GM13976 (cell line): ENCODE data around the gene GOLGA5.

Experiments
- DNase-seq: peaks from one replicate; pipeline ENCODE4 v3.0.0; 2012; ENCODE audit warnings: low spot score
- CTCF ChIP-seq: IDR thresholded peaks from 2 replicates; pipeline ENCODE4 v1.5.1; 2012; ENCODE audit warnings: borderline replicate concordance, mild to moderate bottlenecking; ENCODE audit not compliant: insufficient read depth; ENCODE audit errors: extremely low read depth, missing control alignments, control extremely low read depth
- in situ Hi-C: fragments of 300-500 bp; cut with MboI; formaldehyde crosslinking; loops from one replicate; pipeline ENCODE4 v1.12.0; 2022; ENCODE audit warnings: low sequenced_read_pairs, mixed read lengths, inconsistent platforms; ENCODE audit not compliant: unreplicated experiment

Gene GOLGA5

GRCh38 chr14:92753250-92753649 lies 40.9 kb upstream of the GOLGA5 start:
- no peak for TF ChIP-seq CTCF
- no peak for DNase-seq
- in situ Hi-C loops = no loop called here

- TF ChIP-seq CTCF = no peak
- in situ Hi-C loops = no loop called here
- DNase-seq = no peak
Observed at GRCh38 chr14:92754966-92755365, 39.1 kb upstream of the GOLGA5 start.

- TF ChIP-seq CTCF = no peak
- in situ Hi-C loops = no loop called here
- DNase-seq = no peak
Observed at GRCh38 chr14:92755495-92755894, 38.6 kb upstream of the GOLGA5 start.

- no peak for TF ChIP-seq CTCF
- in situ Hi-C loops = no loop called here
- no peak for DNase-seq
Observed at GRCh38 chr14:92756446-92756845, 37.7 kb upstream of the GOLGA5 start.

- DNase-seq = no peak
- in situ Hi-C loops = no loop called here
- TF ChIP-seq CTCF = no peak
Observed at GRCh38 chr14:92759300-92759678, 34.8 kb upstream of the GOLGA5 start.

- DNase-seq = no peak
- no peak for TF ChIP-seq CTCF
- in situ Hi-C loops = no loop called here
Observed at GRCh38 chr14:92759679-92760523, 34.2 kb upstream of the GOLGA5 start.
